H1 (cell line): ENCODE measurements around the gene SPARCL1. TPM values are rescaled to one million over a fixed set of nuclear protein-coding genes. Genes with fewer than 3 reads are reported as not detected.

Experiments used
- CTCF ChIA-PET: fragments of 300-600 bp; sonication (Branson Sonifier 250); formaldehyde crosslinking; loops from one replicate; lab custom pipeline; 2021; ENCODE audit not compliant: partially characterized antibody; lab: Charles Lee
- POLR2A ChIA-PET: fragments of 300-600 bp; sonication (Branson Sonifier 250); formaldehyde crosslinking; loops from one replicate; lab custom pipeline; 2021; ENCODE audit warnings: inconsistent platforms; ENCODE audit not compliant: partially characterized antibody; lab: Charles Lee
- DNase-seq, 2 experiments: peaks; one replicate each; pipeline versions ENCODE4 v3.0.0 to v3.0.0-alpha.2; 2010 to 2022; ENCODE audit warnings: low spot score in 2 of 2, low read depth in 1 of 2, mixed read lengths in 1 of 2
- FAIRE-seq: peaks from 2 replicates; lab custom pipeline; 2011; peaks lifted over from hg19 to GRCh38; lab: Jason Lieb, UNC
- H2AFZ ChIP-seq: 2 replicates; pipeline ENCODE4 v1.8.1; 2012; ENCODE audit warnings: low read length, inconsistent platforms
- H2AK5ac ChIP-seq: 2 replicates; pipeline ENCODE4 v1.6.1; 2013; ENCODE audit warnings: low read depth, low read length
- H2BK120ac ChIP-seq: replicated peaks from 2 replicates; pipeline ENCODE3; 2013; ENCODE audit warnings: low read depth, low read length, inconsistent platforms
- H2BK12ac ChIP-seq: 2 replicates; pipeline ENCODE4 v1.6.1; 2013; ENCODE audit warnings: low read depth, low read length
- H2BK15ac ChIP-seq: 2 replicates; pipeline ENCODE4 v1.6.1; 2013; ENCODE audit warnings: low read length
- H2BK20ac ChIP-seq: 2 replicates; pipeline ENCODE4 v1.6.1; 2013; ENCODE audit warnings: low read length
- H2BK5ac ChIP-seq: 2 replicates; pipeline ENCODE4 v1.6.1; 2013; ENCODE audit warnings: low read depth, low read length
- H3K14ac ChIP-seq: 2 replicates; pipeline ENCODE4 v1.6.1; 2013; ENCODE audit warnings: inconsistent platforms; ENCODE audit not compliant: insufficient read length
- H3K18ac ChIP-seq: 2 replicates; pipeline ENCODE4 v1.6.1; 2013; ENCODE audit warnings: low read length; ENCODE audit errors: extremely low read depth
- H3K23ac ChIP-seq: 2 replicates; pipeline ENCODE4 v1.6.1; 2013; ENCODE audit warnings: inconsistent platforms; ENCODE audit not compliant: insufficient read length
- H3K23me2 ChIP-seq: 2 replicates; pipeline ENCODE4 v1.6.1; 2013; ENCODE audit warnings: low read depth, low read length
- H3K27ac ChIP-seq: 2 replicates; pipeline ENCODE4 v1.6.1; 2011; ENCODE audit warnings: low read depth, low read length, inconsistent platforms
- H3K27me3 ChIP-seq, 4 experiments: replicated peaks in 1 of 4; 1 replicate in 1 of 4; 2 replicates in 3 of 4; pipeline versions ENCODE4 v1.6.1 to v1.8.1; 2011 to 2013; ENCODE audit warnings: low read length in 3 of 4, mild to moderate bottlenecking in 3 of 4, inconsistent platforms in 2 of 4, mixed read lengths in 2 of 4, moderate library complexity in 1 of 4; ENCODE audit not compliant: control insufficient read depth in 3 of 4, insufficient read depth in 3 of 4; ENCODE audit errors: extremely low read depth in 1 of 4
- H3K36me3 ChIP-seq, 4 experiments: 2 replicates each; pipeline versions ENCODE4 v1.6.1 to v1.8.1; 2011 to 2013; ENCODE audit warnings: mild to moderate bottlenecking in 4 of 4, low read length in 3 of 4, moderate library complexity in 2 of 4, control low read depth in 1 of 4, inconsistent platforms in 1 of 4; ENCODE audit not compliant: insufficient read depth in 4 of 4, control insufficient read depth in 2 of 4
- H3K4ac ChIP-seq: replicated peaks from 2 replicates; pipeline ENCODE3; 2013; ENCODE audit warnings: low read length, low read depth, mixed read lengths, inconsistent platforms; ENCODE audit not compliant: insufficient read length
- H3K4me1 ChIP-seq, 4 experiments: replicated peaks in 1 of 4; 1 replicate in 1 of 4; 2 replicates in 3 of 4; pipeline versions ENCODE4 v1.6.1 to v1.8.1; 2011 to 2013; ENCODE audit warnings: low read length in 3 of 4, inconsistent platforms in 2 of 4, mixed read lengths in 1 of 4; ENCODE audit not compliant: insufficient read depth in 4 of 4, control insufficient read depth in 3 of 4
- H3K4me2 ChIP-seq, 2 experiments: 2 replicates each; pipeline versions ENCODE4 v1.6.1 to v1.8.1; 2011 to 2013; ENCODE audit warnings: low read depth in 2 of 2, low read length in 2 of 2, control low read depth in 1 of 2, inconsistent platforms in 1 of 2, mild to moderate bottlenecking in 1 of 2; ENCODE audit not compliant: insufficient read depth in 1 of 2
- H3K4me3 ChIP-seq, 4 experiments: fragments of 200-600, 300-600 bp in 1 of 4; sonication (generic), shearing (Covaris generic), sonication (Bioruptor Twin) in 1 of 4; 2 replicates each; pipeline versions ENCODE4 v1.5.1 to v1.8.1; 2011 to 2016; ENCODE audit warnings: low read length in 4 of 4, low read depth in 3 of 4, control low read depth in 2 of 4, inconsistent platforms in 2 of 4, mild to moderate bottlenecking in 2 of 4, mixed read lengths in 1 of 4, moderate library complexity in 1 of 4; ENCODE audit not compliant: insufficient read depth in 2 of 4; ENCODE audit errors: extremely low read depth in 1 of 4
- H3K56ac ChIP-seq: replicated peaks from 2 replicates; pipeline ENCODE3; 2013; ENCODE audit warnings: low read depth, mild to moderate bottlenecking, mixed read lengths, low read length, inconsistent platforms; ENCODE audit not compliant: insufficient read length
- H3K79me1 ChIP-seq: 2 replicates; pipeline ENCODE4 v1.6.1; 2013; ENCODE audit warnings: low read depth, low read length, control low read depth
- H3K79me2 ChIP-seq, 2 experiments: 2 replicates each; pipeline versions ENCODE4 v1.6.1 to v1.8.1; 2012 to 2013; ENCODE audit warnings: low read length in 2 of 2, mild to moderate bottlenecking in 2 of 2, inconsistent platforms in 1 of 2; ENCODE audit not compliant: insufficient read depth in 2 of 2, control insufficient read depth in 1 of 2
- H3K9ac ChIP-seq, 4 experiments: replicated peaks in 1 of 4; 1 replicate in 1 of 4; 2 replicates in 3 of 4; pipeline versions ENCODE4 v1.6.1 to v1.8.1; 2011 to 2013; ENCODE audit warnings: low read depth in 3 of 4, low read length in 3 of 4, control low read depth in 2 of 4, mild to moderate bottlenecking in 2 of 4, moderate library complexity in 2 of 4, inconsistent platforms in 1 of 4; ENCODE audit errors: extremely low read depth in 1 of 4
- H3K9me3 ChIP-seq, 2 experiments: 2 replicates each; pipeline versions ENCODE4 v1.6.1 to v1.8.1; 2012 to 2013; ENCODE audit warnings: mild to moderate bottlenecking in 2 of 2, moderate library complexity in 2 of 2, control low read depth in 1 of 2, inconsistent platforms in 1 of 2, low read depth in 1 of 2, low read length in 1 of 2, mixed read lengths in 1 of 2; ENCODE audit not compliant: insufficient read depth in 2 of 2
- H4K20me1 ChIP-seq, 2 experiments: replicated peaks in 1 of 2; 2 replicates each; pipeline versions ENCODE3 to v1.8.1; 2011 to 2013; ENCODE audit warnings: inconsistent platforms in 2 of 2, low read length in 2 of 2, mild to moderate bottlenecking in 1 of 2; ENCODE audit not compliant: insufficient read depth in 2 of 2, control insufficient read depth in 1 of 2
- H4K5ac ChIP-seq: 2 replicates; pipeline ENCODE4 v1.6.1; 2013; ENCODE audit warnings: low read length, low read depth, mixed read lengths, inconsistent platforms; ENCODE audit not compliant: insufficient read length
- H4K8ac ChIP-seq: 2 replicates; pipeline ENCODE4 v1.8.0; 2013; ENCODE audit warnings: mild to moderate bottlenecking, moderate library complexity, low read length, inconsistent platforms; ENCODE audit not compliant: insufficient read depth; ENCODE audit errors: extremely low read depth
- H4K91ac ChIP-seq: replicated peaks from 2 replicates; pipeline ENCODE3; 2013; ENCODE audit warnings: low read length, mixed read lengths, inconsistent platforms; ENCODE audit not compliant: insufficient read length
- ATF2 ChIP-seq: IDR thresholded peaks from 2 replicates; pipeline ENCODE4 v1.6.1; 2012; ENCODE audit warnings: low read length, inconsistent platforms
- EZH2 ChIP-seq: fragments of 200-600 bp; sonication (generic); IDR thresholded peaks from 2 replicates; pipeline ENCODE4 v1.7.1; 2012; ENCODE audit warnings: low read depth, mild to moderate bottlenecking, moderate library complexity, low read length, inconsistent platforms; ENCODE audit not compliant: severe bottlenecking
- HDAC2 ChIP-seq, 2 experiments: fragments of 300-600 bp in 1 of 2; sonication (generic) in 1 of 2; IDR thresholded peaks; 2 replicates each; pipeline ENCODE4 v1.6.1; 2011 to 2012; ENCODE audit warnings: low read depth in 2 of 2, low read length in 2 of 2, mild to moderate bottlenecking in 2 of 2, moderate library complexity in 2 of 2, borderline replicate concordance in 1 of 2, inconsistent platforms in 1 of 2
- KDM4A ChIP-seq: IDR thresholded peaks from one replicate; pipeline ENCODE4 v1.7.1; 2012; ENCODE audit warnings: low read depth, mild to moderate bottlenecking, moderate library complexity, low read length, inconsistent platforms; ENCODE audit not compliant: severe bottlenecking
- MAFK ChIP-seq: IDR thresholded peaks from 2 replicates; pipeline ENCODE4 v1.6.1; 2012; ENCODE audit warnings: low read depth, mild to moderate bottlenecking, improper control_type of control experiment, low read length
- NANOG ChIP-seq: IDR thresholded peaks from 2 replicates; pipeline ENCODE4 v1.6.1; 2011; ENCODE audit warnings: low read length, low read depth, mild to moderate bottlenecking, inconsistent platforms; ENCODE audit not compliant: insufficient read depth, poor library complexity, severe bottlenecking
- RNF2 ChIP-seq: fragments of 200-900, 300-1000 bp; sonication (generic); IDR thresholded peaks from 2 replicates; pipeline ENCODE4 v1.7.1; 2016; ENCODE audit warnings: borderline replicate concordance, low read depth, mild to moderate bottlenecking, antibody characterized with exemption, low read length; ENCODE audit not compliant: poor library complexity, severe bottlenecking; ENCODE audit errors: missing control alignments
- SP1 ChIP-seq: IDR thresholded peaks from 2 replicates; pipeline ENCODE4 v1.6.1; 2011; ENCODE audit warnings: low read depth, low read length
- SP2 ChIP-seq: IDR thresholded peaks from 2 replicates; pipeline ENCODE4 v1.6.1; 2012; ENCODE audit warnings: mild to moderate bottlenecking, low read length, inconsistent platforms
- SP4 ChIP-seq: IDR thresholded peaks from 2 replicates; pipeline ENCODE4 v1.6.1; 2012; ENCODE audit warnings: low read length, inconsistent platforms
- SUZ12 ChIP-seq: fragments of 200-600 bp; sonication (generic); IDR thresholded peaks from 2 replicates; pipeline ENCODE4 v1.6.1; 2012; ENCODE audit warnings: mild to moderate bottlenecking, inconsistent platforms, low read length, moderate library complexity, mixed read lengths
- WGBS, 2 experiments: shearing (Covaris generic) in 1 of 2; methylation state at CpG; one replicate each; pipeline versions ENCODE4 v1.1.6 to v1.1.7; 2013 to 2015; ENCODE audit warnings: low lambda C conversion rate in 2 of 2, mixed read lengths in 2 of 2, inconsistent platforms in 1 of 2, low coverage in 1 of 2, missing lambda C conversion rate in 1 of 2; ENCODE audit not compliant: insufficient replicate concordance in 2 of 2, insufficient coverage in 1 of 2, insufficient read length in 1 of 2; ENCODE audit errors: extremely low coverage in 1 of 2, missing lambda C conversion rate in 1 of 2; 5-methylcytosine and 5-hydroxymethylcytosine counted together
- polyA plus RNA-seq, 7 experiments: library from polyadenylated mRNA; depleted of rRNA in 3 of 7; stranded (reverse) in 5 of 7; unstranded in 2 of 7; fragments of >200 nt in 5 of 7; fragments of 200-250 nt in 2 of 7; gene quantifications; 1 replicate in 5 of 7; 2 replicates in 1 of 7; 4 replicates in 1 of 7; pipeline versions ENCODE4 v1.2.1 to v1.2.3, GENCODE V29; 2011 to 2013; ENCODE audit warnings: missing spikeins in 2 of 7, mixed read lengths in 2 of 7
- total RNA-seq: library from RNA; stranded (reverse); fragmentation: NEBNext Ultra II Directional; extraction: Animal tissue kit (Norgen Biotek cat#: 25700); gene quantifications from 2 replicates; pipeline ENCODE4 v1.2.1, GENCODE V29; 2021

The SPARCL1 gene
- total and polyA plus RNA-seq, 2 of the 8 experiments (the other 6 are each of a cell fraction or from before 2014, with no cell fraction given) = 0.48 to 0.51 TPM

- Histone ChIP-seq H3K36me3 (no peaks in the 10 kb centered on the region), H3K23me2 (no peaks in the 10 kb centered on the region), H2BK5ac (no peak overlapping the region), H2AK5ac (no peak overlapping the region), H3K18ac (no peak overlapping the region), H4K91ac (no peak overlapping the region), H3K4me2 (no peak overlapping the region), H3K9ac (no peak overlapping the region), H3K79me1 (no peaks in the 10 kb centered on the region), H3K79me2 (no peaks in the 10 kb centered on the region), H3K23ac (no peak overlapping the region), H2BK20ac (no peak overlapping the region), H3K4me1 (peaks cover 0 to 3% (median 0%) of the 10 kb centered on the region in 4 experiments; a peak in 1 of 7 replicates), H4K8ac (no peak overlapping the region), H3K9me3 (no peaks in the 10 kb centered on the region), H2AFZ (no peak overlapping the region), H4K5ac (no peak overlapping the region), H3K4me3 (no peak overlapping the region), H3K27ac (no peak overlapping the region), H4K20me1 (no peaks in the 10 kb centered on the region), H3K4ac (no peak overlapping the region), H2BK12ac (no peak overlapping the region), H2BK120ac (no peak overlapping the region), H3K56ac (no peak overlapping the region), H3K27me3 (no peaks in the 10 kb centered on the region), H2BK15ac (no peak overlapping the region), H3K14ac (no peak overlapping the region)
- no peak for FAIRE-seq
- 85% methylated on average over 4 of the region's 4 CpGs; no CpG with 5 or more reads in 1 of the 2 experiments for WGBS, 2 experiments
- POLR2A ChIA-PET = no interaction called here
- CTCF ChIA-PET = interaction anchor here (1.9 kb wide), 1 partner anchor 295 kb away, joined by 9 read pairs; no protein-coding TSS in a partner anchor
- no peak for DNase-seq
- TF ChIP-seq SP1 (no peak), ATF2 (no peak), SP2 (no peak), SP4 (no peak), HDAC2 (IDR thresholded peaks at IDR 0.05; ENCODE audit: borderline replicate concordance in 1 of 2, low read depth in 2 of 2, low read length in 2 of 2) (no peak), SUZ12 (no peak), RNF2 (no peak), NANOG (no peak), EZH2 (no peak), MAFK (no peak), KDM4A (no peak)
Observed at GRCh38 chr4:87553182-87553581, 24.0 kb upstream of the SPARCL1 start.
